ENCODE data around the gene SLC25A23.

The SLC25A23 gene

GRCh38 chr19:6424939-6425731 lies 34.5 kb downstream of the SLC25A23 start:
- DNase-seq (ENCODE audit: low read depth): peak; percentile 99

- no peak for DNase-seq (ENCODE audit: low read depth)
Observed at GRCh38 chr19:6424195-6424938, 35.2 kb downstream of the SLC25A23 start, which contains the start of gene KHSRP. Gene KHSRP, minus strand, starts transcription at chr19:6424811. Its CDS starts 110 bp downstream, at chr19:6424701.

GRCh38 chr19:6423499-6424194 lies 35.9 kb downstream of the SLC25A23 start:
- DNase-seq (ENCODE audit: low read depth): no peak

GRCh38 chr19:6421075-6422014 lies 38.2 kb downstream of the SLC25A23 start:
- DNase-seq (ENCODE audit: low read depth): no peak

- DNase-seq (ENCODE audit: low read depth): no peak
Observed at GRCh38 chr19:6418562-6418932, 41.0 kb downstream of the SLC25A23 start.

GRCh38 chr19:6417713-6418561 lies 41.7 kb downstream of the SLC25A23 start:
- no peak for DNase-seq (ENCODE audit: low read depth)

GRCh38 chr19:6416658-6417405 lies 42.8 kb downstream of the SLC25A23 start:
- no peak for DNase-seq (ENCODE audit: low read depth)

- no peak for DNase-seq (ENCODE audit: low read depth)
Observed at GRCh38 chr19:6415591-6416190, 43.9 kb downstream of the SLC25A23 start.

GRCh38 chr19:6414793-6415590 lies 44.6 kb downstream of the SLC25A23 start:
- no peak for DNase-seq (ENCODE audit: low read depth)

- no peak for DNase-seq (ENCODE audit: low read depth)
Observed at GRCh38 chr19:6413721-6414643, 45.6 kb downstream of the SLC25A23 start.

- no peak for DNase-seq (ENCODE audit: low read depth)
Observed at GRCh38 chr19:6413291-6413690, 46.3 kb downstream of the SLC25A23 start.

- no peak for DNase-seq (ENCODE audit: low read depth)
Observed at GRCh38 chr19:6412447-6413091, 47.0 kb downstream of the SLC25A23 start.

GRCh38 chr19:6412061-6412446 lies 47.5 kb downstream of the SLC25A23 start:
- no peak for DNase-seq (ENCODE audit: low read depth)

- no peak for DNase-seq (ENCODE audit: low read depth)
Observed at GRCh38 chr19:6409346-6409745, 50.2 kb downstream of the SLC25A23 start.

GRCh38 chr19:6406401-6406800 lies 53.2 kb downstream of the SLC25A23 start:
- DNase-seq (ENCODE audit: low read depth): no peak

GRCh38 chr19:6402837-6403608 lies 56.6 kb downstream of the SLC25A23 start:
- no peak for DNase-seq (ENCODE audit: low read depth)

All from HS-27A (cell line).